CD4-positive, alpha-beta T cell treated with Interleukin-12 subunit alpha and Interleukin-12 subunit beta, for 1 hour (primary cell): ENCODE data around the gene MAD1L1.
"Not testable (repeated sequence)": the region's sequence is repeated elsewhere in the genome, so short reads cannot be mapped to it uniquely, and the experiment has no call there.

Source experiments
- DNase-seq: peaks from one replicate; pipeline ENCODE4 v3.0.0-alpha.2; 2020

The MAD1L1 gene

DNA sequence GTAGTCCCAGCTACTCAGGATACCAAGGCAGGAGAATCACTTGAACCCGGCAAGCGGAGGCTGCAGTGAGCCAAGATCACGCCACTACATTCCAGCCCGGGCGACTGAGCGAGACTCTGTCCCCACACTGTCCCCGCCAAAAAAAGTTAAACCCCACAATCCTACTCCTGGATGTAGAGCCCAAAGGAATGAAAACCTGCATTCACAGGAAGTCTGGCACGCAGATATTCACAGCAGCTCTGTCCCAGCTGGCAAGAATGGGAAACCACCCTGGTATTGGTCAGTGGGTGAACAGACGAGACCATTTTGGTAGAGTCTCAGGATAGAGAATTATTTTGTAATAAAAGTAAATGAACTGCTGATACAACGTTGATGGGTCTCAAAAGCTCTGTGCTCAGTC, 225.2 kb downstream of the MAD1L1 start:
- no peak for DNase-seq

DNA sequence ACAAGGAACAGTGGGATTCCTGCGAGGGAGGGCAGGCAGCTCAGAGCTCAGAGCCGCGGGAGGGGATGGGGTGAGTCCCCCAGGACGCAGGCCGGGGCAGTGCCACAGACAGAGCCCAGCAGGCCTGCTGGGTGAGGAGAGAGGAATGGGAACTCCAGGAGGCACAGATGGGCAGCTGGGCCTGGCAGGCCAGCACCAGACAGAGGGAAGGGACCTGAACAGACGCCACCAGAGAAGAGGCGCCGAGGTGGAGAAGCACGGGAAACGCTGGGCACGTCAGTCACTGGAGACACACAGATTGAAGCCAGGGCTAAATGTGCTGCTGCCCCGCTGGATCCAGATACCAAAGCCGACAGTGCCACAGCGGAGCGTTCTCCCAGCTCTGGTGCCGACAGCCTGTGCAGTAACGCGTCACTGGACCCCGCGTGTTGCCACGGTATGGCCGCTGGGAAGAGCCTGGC, 225.8 kb downstream of the MAD1L1 start:
- DNase-seq = no peak

DNA sequence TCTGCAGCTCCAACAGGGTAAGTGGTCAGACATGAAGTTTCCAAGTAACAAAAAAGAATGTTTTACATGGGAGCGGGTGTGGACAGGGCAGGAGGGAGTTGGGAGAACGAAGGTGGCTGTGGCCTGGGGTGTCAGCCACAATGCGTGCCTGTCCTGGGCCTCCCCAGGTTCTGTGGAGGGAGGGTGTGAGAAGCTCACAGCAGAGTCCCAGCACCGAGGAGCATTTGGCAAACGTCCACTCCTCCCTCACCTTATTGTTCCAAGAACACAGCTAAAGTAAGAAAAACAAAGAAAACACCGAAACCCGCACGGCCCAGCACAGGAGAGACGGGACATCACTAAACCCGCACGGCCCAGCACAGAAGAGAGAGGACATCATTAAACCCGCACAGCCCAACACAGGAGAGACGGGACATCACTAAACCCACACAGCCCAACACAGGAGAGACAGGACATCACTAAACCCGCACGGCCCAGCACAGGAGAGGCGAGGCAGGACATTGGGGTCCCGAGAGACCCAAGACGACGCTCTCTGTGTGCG, 226.4 kb downstream of the MAD1L1 start:
- DNase-seq = no peak

DNA sequence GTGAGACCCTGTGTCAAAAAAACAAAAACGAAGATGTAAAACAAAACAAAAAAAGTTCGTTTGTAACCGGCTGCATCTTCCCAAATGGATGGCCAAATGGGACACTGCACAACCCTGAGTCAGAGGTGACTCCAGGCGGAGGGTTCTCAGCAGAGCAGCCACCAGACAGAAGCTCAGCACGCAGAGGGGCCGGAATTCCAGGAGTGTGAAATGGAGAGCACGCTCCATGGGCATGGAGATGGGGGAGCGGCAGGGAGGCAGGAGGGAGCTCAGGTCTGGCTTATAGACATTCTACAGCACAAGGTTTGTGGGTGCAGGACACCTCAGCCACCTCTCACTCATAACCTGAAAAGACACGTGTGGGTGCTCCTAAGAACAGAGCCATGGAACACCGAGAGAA, 227.0 kb downstream of the MAD1L1 start:
- no peak for DNase-seq

DNA sequence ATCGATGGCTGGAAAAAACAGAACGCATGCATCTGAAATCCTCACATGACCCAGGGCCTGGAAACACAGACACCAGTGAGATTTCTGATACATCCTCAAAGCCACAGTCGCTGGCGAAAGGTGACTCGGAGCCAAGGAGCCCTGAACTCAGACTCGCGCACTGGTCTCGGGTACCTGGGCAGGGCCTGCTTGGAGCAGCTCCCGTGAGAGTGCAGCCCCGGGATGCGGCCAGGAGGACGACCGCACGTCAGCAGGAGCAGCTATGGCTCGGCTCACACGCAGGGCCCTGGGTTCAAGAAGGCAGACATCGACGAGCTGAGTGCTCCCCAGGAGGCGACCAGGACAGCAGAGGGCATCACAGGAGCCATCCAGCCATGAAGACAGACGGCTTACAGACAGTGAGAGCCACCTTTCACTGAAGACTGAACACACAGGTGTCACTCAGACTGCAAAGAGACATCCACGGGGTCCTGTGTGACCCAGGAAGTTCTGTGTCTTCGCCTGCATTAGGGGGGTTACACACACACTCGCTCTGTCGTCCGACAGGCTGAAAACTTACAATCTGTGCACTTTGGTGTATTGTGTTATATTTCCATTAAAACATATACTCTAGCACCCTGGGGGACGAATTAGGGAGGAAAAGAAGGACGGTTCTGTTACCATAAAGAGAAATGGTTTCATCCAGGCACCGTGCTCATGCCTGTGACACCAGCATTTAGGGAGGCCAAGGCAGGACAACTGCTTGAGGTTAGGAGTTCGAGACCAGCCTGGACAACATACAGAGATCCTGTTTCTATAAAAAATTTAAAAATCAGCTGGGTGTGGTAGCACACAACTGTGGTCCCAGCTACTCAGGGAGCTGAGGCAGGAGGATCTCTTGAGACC, 227.7 kb downstream of the MAD1L1 start:
- DNase-seq = no peak

DNA sequence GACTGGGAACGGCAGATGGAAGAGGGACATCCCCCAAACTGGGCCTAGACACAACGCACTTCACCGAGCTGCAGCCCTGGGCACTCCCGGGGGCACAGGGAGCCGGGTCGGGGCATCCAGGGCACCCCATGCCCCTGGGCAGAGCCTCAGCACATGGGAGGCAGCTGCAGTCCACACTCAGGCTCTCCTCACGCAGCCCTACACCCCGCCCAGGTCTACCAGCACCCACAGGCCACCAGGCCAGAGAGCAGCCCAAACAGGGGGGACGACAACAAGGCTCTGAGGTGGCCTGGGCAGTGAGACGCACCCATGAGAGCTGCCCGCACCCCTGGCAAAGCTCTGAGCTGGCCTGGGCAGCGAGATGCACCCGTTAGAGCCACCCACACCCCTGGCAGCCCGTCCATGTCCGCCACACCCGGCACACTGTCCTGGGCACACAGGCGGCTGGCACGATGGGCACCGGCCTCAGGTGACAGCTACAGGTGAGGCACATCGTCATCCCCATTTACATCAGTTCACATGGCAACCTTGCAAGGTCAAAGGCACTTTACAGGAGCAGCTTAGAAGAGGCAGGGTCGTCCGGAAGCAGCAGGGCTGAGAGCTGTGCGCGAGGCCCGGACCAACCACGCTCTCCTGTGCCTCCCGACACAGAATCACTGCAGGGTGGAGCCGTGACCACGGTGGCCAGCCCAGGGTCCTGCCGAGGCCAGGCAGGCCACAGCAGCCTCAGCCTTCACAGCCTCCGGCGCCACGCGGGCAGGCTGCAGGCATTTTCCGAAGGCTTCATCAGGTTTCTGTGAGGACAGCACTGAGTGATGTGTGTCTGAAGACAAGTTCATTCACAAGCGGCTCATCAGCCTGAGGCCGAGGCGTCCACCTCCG, 228.6 kb downstream of the MAD1L1 start:
- no peak for DNase-seq

DNA sequence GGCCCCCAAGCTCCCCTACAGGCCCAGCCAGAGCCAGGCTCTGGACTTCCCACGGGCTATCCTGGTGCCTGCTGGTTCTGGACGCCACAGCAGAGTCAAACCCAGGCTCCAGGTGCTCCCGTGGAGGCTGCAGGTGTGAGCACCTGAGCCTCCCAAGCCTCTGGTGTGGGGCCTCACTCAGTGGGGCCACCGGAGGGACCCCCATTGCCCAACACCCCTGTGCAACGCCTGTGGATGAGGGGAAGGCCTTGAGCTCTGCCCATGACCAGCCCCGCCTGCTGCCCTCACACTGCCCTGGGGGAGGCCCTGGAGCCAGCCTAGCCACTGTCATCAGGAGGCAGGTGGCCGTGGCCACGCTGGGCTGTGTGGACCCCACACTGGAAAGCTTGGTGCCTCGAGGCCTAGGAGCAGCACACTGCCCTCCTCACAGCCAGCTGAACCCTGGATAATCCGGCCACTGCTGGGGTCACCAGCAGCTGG, 229.3 kb downstream of the MAD1L1 start:
- no peak for DNase-seq

DNA sequence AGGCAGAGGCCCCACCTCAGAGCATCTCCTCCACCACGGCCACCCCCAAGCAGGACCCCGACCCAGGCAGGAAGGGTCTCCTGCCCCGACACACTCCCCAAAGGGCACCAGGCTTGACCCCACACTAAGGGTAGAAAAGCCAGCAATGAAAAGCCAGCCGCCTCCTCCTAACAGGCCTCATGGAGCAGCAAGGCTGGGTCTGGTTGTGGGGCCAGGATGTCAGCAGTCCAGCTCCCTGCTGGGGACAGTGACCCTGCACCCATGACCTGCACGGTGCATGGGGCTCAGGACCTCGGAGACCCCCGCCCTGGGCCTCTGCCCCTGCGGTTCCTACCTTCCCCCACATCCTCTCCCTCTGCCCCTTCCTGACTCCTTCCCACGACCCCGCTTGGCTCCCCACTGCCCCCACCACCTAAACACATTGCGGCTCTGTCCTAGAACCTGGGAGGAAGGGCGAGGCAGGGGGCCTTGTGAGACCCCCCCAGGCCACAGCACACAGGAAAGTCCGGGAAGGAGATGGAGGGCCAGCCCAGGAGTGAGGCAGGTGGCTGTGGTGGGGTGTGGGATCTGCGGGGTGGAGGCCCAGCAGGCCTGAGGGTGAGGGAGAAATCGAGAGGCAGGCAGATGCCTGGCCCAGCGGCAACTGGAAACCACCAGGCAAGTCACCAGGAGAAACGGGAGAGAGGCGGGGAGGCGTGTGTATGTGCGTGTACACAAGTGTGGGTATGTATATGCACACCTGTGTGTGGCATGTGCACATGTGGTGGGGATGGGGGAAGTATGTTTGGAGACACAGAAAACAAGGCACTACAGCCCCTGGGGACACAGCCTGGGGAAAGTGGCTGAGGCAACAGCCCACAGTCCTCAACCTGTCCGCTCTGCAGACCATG, 229.9 kb downstream of the MAD1L1 start:
- DNase-seq = no peak

DNA sequence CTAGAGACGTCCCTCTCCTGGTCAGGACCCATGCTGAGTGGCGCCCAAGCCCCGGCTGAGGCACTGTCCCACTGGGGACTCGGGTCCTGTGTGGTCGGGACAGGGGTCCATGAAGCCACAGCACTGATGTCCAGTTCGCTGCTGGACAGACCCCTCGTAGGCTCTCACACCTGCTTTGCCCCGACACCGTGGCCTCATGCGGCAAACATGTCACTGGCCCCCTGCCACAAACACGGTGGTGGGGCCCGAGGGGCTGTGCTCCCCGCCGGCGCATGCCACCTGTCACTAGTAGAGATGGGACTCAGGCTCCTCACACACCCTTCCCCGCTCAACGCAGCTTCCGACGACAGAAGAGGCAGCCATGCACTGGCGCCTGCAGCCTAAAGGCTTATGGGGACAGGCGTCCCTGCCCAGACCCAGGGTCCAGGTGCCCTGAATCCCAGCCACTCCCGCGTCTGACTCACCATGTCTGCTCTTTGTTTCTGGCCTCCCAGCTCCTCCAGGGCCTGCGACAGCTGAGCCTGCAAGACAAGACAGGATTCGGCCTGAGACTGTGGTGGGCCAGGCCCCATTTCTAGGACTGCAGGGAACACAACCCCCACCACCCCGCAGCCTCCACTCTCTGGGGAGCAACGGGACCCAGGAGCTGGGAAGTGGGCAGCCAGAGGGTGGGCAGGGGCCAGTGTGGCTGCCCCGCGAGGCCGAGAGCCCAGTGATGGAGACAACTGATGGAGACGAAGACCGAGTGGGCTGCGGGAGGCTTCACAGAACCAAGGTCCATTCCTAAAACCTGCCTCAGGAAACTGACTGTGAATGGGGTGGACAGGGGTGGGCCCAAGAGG, 230.9 kb downstream of the MAD1L1 start:
- DNase-seq = no peak

DNA sequence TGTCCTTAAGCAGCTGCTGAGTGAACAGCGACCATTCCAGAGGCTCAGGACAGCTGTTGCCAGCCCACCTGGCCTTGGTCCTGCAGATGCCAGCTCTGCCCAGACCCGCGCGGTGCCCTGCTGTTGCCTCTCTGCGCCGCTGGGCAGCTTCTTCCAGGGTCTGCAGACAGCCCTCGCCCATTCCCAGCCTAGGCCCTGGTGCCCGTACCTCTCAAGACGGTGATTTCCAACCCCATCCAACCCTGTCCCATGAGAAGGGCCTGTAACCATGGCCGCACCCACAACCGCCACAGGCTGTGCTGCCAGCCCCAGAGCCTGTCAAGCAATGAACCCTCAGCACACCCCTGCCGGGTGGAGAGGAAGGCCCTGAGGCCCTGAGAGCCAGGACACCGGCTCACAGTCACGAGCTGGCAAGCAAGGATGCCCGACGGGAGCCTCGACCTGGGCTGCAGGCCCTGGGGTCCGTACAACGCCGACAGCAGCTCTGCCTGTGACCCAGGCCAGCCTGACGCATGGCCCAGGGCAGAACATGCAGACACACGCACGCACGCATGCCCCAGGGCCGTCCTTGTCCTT, 231.9 kb downstream of the MAD1L1 start:
- DNase-seq = no peak

DNA sequence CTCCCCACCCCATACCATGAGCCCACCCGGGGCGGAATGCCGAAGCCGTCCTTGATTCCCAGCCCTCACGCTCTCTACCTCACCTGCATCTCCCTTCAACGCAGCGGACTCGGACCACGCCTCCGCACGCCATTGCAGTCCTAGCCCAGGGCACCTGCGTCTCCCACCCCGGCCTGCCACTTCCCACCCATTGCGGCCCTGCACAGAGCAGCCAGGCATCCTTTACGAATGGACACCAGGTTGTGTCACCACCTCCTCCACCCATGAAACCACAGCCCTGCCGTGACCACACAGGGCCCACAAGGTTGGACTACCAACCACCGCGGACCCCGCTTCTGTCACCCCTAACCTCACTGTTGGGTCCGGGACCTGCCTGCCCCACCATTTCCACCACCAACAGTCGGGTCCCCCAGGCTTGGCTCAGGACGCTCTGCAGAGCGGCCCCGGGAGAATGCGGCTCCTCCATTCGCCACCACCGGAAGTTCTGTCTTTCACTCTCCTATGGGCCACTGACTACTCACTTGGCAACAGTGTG, 232.5 kb downstream of the MAD1L1 start:
- DNase-seq = no peak

DNA sequence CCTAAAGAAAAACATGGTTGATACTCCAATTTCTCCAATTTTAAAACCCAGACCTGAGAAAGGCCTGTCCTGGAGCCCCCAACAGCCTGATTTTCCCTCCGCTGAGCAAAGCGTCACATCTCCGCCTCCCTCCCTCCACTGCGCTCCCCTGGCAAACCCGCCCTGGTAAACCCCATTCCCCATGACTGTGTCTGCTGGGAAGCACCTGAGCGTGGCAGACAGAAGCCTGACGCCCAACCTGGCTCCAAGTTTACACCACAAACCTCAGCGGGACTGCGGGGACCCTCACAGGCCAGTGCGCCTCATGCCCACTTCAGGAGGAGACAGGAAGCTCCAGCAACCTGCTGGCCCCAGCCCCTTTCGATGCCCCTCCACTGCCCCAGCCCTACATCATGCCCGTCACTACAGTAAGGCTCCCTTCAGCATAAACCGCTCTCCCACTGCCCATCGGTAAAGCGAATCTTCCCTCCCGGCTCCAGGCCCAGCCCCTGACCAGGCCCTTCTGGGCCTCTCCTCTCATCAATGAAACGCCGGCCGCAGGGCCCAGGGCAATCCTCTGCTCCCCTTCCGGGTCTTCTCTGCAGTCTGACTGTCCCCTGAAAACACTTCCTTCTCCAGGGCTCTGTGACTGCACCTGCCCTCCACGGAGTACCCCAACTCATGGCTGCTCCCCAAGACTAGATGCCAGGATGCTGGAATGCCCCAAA, 233.3 kb downstream of the MAD1L1 start:
- DNase-seq = no peak

DNA sequence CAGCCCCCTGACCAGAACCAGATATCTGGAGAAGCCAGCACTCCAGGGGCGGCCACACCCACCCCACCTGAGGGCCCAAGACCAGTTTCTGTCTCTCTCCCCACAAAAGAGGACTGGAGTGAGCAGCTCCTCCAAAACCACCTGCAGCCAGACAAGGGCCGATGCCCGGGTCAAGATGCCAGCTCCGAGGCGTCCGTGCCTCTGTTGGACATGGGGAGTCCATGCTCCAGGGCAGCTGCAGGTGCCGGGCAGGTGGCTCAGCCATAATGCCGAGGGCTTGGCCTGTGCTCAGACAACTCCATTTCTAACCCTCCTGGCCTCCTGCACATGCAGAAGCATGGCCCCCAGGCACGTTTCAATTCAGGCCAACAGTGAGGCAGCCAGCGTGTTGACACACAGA, 234.6 kb downstream of the MAD1L1 start:
- no peak for DNase-seq

DNA sequence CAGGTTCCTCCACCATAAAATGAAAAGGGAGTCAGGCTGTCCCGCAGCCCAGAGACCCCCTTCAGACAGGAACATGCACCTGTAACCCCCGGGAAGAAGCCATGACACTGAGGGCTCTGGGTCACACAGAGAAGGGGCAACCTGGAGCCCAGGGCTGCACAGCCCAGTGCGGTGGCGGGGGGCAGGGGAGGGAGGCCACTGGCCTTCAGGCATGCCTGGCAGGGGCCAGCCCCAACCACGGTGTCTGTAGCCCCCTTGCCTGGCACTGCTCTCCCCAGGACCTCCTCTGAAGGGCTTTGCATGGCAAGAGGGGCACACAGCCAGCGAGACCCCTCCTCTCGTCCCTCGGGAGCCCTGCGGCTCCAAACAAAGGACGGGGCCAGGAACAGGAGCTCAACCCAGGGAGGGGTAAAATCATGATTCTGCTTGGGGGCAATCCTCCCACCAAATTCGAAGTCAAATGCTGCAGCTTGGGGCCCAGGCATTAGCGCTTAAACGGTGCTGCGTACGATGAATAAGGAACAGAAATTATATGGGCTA, 235.1 kb downstream of the MAD1L1 start:
- DNase-seq = no peak

DNA sequence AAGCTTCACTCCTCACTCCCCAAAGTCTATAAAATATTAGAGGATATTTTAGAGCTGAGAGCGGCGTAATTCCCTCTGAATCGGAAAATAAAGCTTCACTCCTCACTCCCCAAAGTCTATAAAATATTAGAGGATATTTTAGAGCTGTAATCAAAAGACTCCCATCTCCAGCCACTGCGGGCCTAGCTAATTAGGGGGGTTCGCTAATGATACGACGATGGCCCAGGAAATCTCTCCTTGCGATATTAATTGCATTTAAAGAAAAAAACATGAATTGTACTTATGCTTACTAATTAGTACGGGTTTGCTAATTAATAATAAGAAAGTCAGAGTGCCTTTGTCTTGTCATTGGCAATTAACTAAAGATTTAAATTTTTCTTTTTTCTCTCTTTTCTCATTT, 235.9 kb downstream of the MAD1L1 start:
- DNase-seq = no peak

DNA sequence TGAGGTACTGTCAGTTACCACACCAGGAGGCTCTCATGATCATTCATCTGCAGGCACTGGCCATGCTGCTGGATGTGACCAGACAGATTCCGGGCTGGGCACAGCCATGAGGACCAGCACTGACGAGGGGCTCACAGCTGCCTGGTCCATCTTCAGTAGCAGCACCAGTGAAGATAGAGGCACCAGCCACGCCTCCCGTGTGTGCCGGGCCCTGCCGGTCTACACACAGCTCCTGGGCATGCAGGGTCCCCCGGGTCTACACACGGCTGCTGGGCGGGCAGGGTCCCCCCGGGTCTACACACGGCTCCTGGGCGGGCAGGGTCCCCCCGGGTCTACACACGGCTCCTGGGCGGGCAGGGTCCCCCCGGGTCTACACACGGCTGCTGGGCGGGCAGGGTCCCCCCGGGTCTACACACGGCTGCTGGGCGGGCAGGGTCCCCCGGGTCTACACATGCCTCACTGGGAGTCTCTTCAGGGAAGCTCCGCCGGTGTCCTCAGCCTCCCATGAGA, 236.8 kb downstream of the MAD1L1 start:
- not testable (repeated sequence) for DNase-seq

DNA sequence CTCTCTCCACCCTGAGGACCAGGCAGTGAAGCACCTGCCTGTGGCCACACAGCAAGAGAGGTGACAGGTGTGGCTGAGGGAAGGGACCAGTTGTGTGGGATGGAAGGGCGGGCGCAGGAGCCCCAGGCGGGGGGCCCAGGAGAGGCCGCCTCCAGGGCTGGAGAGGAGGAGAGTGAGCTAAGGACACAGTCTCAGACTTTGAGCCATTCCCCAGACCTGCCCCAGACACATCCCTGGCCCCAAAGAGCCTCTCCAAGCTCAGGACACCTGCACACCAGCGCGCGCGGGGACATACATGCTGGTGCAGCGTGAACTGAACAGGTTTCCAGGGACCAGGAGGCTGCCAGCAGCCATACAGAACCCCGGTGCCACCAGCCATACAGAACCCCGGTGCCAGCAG, 237.3 kb downstream of the MAD1L1 start:
- DNase-seq = no peak

DNA sequence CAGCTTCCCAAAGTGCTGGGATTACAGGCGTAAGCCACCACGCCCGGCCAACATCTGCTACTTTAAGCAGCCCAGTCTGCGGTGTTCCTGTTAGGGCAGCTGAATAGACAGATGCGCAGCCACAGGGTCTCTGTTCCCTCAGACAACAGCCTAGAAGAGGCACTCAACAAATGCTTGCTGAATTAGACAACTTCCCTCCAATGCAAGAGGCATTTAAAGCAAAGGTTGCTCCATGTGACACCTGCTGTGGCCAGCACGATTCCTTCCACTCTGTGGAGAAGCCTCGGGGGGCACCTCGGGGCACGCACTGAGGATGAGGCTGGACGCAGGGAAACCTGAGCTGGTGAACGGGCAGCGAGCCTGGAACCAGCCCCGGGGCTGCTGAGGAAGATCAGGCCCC, 237.8 kb downstream of the MAD1L1 start:
- DNase-seq = no peak
